Pancreas (tissue), 10 donors: ENCODE data around the gene PODN. TPM values are rescaled to one million over a fixed set of nuclear protein-coding genes. Genes with fewer than 3 reads are reported as not detected.

Source experiments
- ATAC-seq, 4 donors: fragments of 200-7000 bp; cut with Tn5 transposase; one replicate each; pipeline versions ENCODE4 v1.8.0 to v1.9.1; 2020; ENCODE audit warnings: mild to moderate bottlenecking in 4 of 4, moderate library complexity in 4 of 4
- DNase-seq, 6 donors: peaks; one replicate each; pipeline ENCODE4 v3.0.0-alpha.2; 2020
- FAIRE-seq: peaks from 2 replicates; lab custom pipeline; 2012; peaks lifted over from hg19 to GRCh38; lab: Jason Lieb, UNC
- H3K27ac ChIP-seq, 4 donors: fragments of 200-600 bp; sonication (generic); 1 replicate in 3 of 4; 2 replicates in 1 of 4; pipeline versions ENCODE4 v1.5.0 to v1.8.0; 2020
- H3K27me3 ChIP-seq, 4 donors: fragments of 200-600 bp; one replicate each; pipeline ENCODE4 v1.8.0; 2021
- H3K36me3 ChIP-seq, 3 donors: fragments of 200-600 bp; sonication (generic) in 1 of 3; one replicate each; pipeline versions ENCODE4 v1.5.0 to v1.8.0; 2020 to 2021
- H3K4me1 ChIP-seq, 3 donors: fragments of 200-600 bp; one replicate each; pipeline ENCODE4 v1.8.0; 2021
- H3K4me3 ChIP-seq, 4 donors: fragments of 200-600 bp; sonication (generic) in 2 of 4; one replicate each; pipeline versions ENCODE4 v1.5.0 to v1.8.0; 2020 to 2021
- H3K9me3 ChIP-seq, 4 donors: fragments of 200-600 bp; one replicate each; pipeline ENCODE4 v1.8.0; 2021
- WGBS, 2 donors: extraction: QIAGEN DNeasy Blood & Tissue Kit; methylation state at CpG; one replicate each; pipeline ENCODE4 v1.1.7; 2013; 5-methylcytosine and 5-hydroxymethylcytosine counted together
- intact Hi-C, 3 donors: fragments of 100-400 bp; cut with DNase I; formaldehyde crosslinking; loops; one replicate each; pipeline versions ENCODE4 v1.11.1 to v1.14.2; 2022
- polyA plus RNA-seq, 2 donors: library from polyadenylated mRNA; stranded (reverse); fragments of 200-250 nt; gene quantifications; one replicate each; pipeline ENCODE4 v1.2.3, GENCODE V29; 2013
- total RNA-seq, 6 donors: library from RNA; stranded (reverse); fragmentation: NEBNext Ultra II Directional in 4 of 6; extraction: Animal tissue kit (Norgen Biotek cat#: 25700) in 4 of 6; gene quantifications; one replicate each; pipeline versions ENCODE4 v1.2.1 to v1.2.4, GENCODE V29; 2021 to 2023
- TF ChIP-seq, protein P1 (sequence below), 4 donors: fragments of 200-600 bp; sonication (generic) in 3 of 4; IDR thresholded peaks; one replicate each; pipeline versions ENCODE4 v1.5.0 to v1.8.0; 2021; ENCODE audit warnings: antibody characterized with exemption in 4 of 4
- donor health status: healthy with polysubstance abuse.
- donor health status: DM: no; HTN: no; CAD: no; lungs with moderate emphysema.
- donor health status: DM: no; HTN: no; CAD: no.
- donor health status: control.
- donor health status: control.
- donor health status: Bipolar disorder and iron deficiency.
- donor health status: DM: yes; HTN: yes; CAD: no.
- donor health status: DM: no; HTN: no; CAD: no.
- donor health status: DM: no; HTN: no; CAD: no.
- donor health status: DM: yes; HTN: yes; CAD: no.

Gene PODN
- total and polyA plus RNA-seq, 8 donors = 1.8 to 14.9 (median 10.2) TPM

- ATAC-seq = no peak
Observed at GRCh38 chr1:53067886-53068285, 5.9 kb downstream of the PODN start.

GRCh38 chr1:53068314-53069099, 6.5 kb downstream of the PODN start:
- peak in 2 of 6 donors; percentile 17 to 33 for DNase-seq
- H3K4me3 ChIP-seq = no peak overlapping the region
- TF ChIP-seq, protein P1, sequence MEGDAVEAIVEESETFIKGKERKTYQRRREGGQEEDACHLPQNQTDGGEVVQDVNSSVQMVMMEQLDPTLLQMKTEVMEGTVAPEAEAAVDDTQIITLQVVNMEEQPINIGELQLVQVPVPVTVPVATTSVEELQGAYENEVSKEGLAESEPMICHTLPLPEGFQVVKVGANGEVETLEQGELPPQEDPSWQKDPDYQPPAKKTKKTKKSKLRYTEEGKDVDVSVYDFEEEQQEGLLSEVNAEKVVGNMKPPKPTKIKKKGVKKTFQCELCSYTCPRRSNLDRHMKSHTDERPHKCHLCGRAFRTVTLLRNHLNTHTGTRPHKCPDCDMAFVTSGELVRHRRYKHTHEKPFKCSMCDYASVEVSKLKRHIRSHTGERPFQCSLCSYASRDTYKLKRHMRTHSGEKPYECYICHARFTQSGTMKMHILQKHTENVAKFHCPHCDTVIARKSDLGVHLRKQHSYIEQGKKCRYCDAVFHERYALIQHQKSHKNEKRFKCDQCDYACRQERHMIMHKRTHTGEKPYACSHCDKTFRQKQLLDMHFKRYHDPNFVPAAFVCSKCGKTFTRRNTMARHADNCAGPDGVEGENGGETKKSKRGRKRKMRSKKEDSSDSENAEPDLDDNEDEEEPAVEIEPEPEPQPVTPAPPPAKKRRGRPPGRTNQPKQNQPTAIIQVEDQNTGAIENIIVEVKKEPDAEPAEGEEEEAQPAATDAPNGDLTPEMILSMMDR (IDR thresholded peaks at IDR 0.05) = no peak
- H3K9me3 ChIP-seq = no peaks in the 10 kb centered on the region
- no peaks in the 10 kb centered on the region for H3K27me3 ChIP-seq
- H3K36me3 ChIP-seq = no peaks in the 10 kb centered on the region
- ATAC-seq = no peak
- no peak for FAIRE-seq
- no peak overlapping the region for H3K27ac ChIP-seq
- H3K4me1 ChIP-seq = no peaks in the 10 kb centered on the region
- intact Hi-C loops = no loop called here
- 85% methylated on average over 7 of the region's 7 CpGs for WGBS, 2 donors

More at GRCh38 chr1:53067886-53068285, 5.9 kb downstream of the PODN start:
- intact Hi-C loops = no loop called here
- H3K4me3 ChIP-seq = no peak overlapping the region
- H3K27me3 ChIP-seq = no peaks in the 10 kb centered on the region
- no peak overlapping the region for H3K27ac ChIP-seq
- FAIRE-seq = no peak
- TF ChIP-seq, protein P1 (IDR thresholded peaks at IDR 0.05) = no peak
- H3K4me1 ChIP-seq = no peaks in the 10 kb centered on the region
- no peaks in the 10 kb centered on the region for H3K9me3 ChIP-seq
- 79 to 91% methylated on average over 2 of the region's 2 CpGs for WGBS, 2 donors
- DNase-seq = no peak
- H3K36me3 ChIP-seq = no peaks in the 10 kb centered on the region

DNA sequence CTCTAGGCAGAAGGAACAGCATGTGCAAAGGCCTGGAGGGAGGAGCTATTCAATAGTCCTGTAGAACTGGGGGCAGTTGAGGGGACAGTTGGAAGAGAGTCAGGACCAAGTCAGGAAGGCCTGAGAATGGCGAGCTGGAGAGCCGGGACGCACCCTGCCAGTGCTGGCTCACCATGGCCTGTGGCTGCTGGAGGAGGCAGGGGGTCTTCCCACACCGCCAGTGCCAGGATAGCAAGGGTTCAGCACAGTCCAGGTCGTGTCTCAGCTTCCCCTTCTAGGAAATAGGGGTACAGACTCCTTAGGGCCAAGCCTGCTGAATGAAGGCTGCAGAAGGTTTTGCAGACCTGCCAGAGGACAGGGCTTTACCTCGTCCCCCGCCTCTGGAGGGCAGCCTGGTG, 7.3 kb downstream of the PODN start:
- H3K4me1 ChIP-seq = no peaks in the 10 kb centered on the region
- H3K9me3 ChIP-seq = no peaks in the 10 kb centered on the region
- H3K27me3 ChIP-seq = no peaks in the 10 kb centered on the region
- intact Hi-C loops = no loop called here
- H3K4me3 ChIP-seq = no peak overlapping the region
- no peaks in the 10 kb centered on the region for H3K36me3 ChIP-seq
- DNase-seq (peak in 1 of 6 donors; percentile 38), FAIRE-seq (no peak), ATAC-seq (no peak)
- TF ChIP-seq, protein P1 (IDR thresholded peaks at IDR 0.05) = no peak
- no peak overlapping the region for H3K27ac ChIP-seq
- WGBS, 2 donors = 78 to 83% methylated on average over 7 of the region's 7 CpGs

DNA sequence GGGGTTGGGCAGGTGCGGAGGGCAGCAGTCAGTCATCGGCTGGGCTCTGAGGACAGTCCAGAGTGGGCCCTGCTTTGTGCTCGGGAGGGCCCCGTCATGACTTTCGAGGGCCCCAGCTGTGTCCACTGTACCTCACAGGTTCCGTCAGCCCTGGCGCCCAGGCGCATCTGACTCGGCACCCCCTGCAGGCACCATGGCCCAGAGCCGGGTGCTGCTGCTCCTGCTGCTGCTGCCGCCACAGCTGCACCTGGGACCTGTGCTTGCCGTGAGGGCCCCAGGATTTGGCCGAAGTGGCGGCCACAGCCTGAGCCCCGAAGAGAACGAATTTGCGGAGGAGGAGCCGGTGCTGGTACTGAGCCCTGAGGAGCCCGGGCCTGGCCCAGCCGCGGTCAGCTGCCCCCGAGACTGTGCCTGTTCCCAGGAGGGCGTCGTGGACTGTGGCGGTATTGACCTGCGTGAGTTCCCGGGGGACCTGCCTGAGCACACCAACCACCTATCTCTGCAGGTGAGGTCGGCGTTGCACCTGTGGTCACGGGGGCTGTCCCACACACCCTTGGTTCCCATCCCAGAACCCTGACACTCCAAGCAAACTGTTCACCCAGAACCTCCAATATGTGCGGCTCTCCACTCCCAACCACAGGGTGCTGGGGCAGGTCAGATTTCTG, 7.8 kb downstream of the PODN start:
- no peaks in the 10 kb centered on the region for H3K27me3 ChIP-seq
- DNase-seq (peak in 2 of 6 donors; percentile 53 to 61), ATAC-seq (no peak), FAIRE-seq (no peak)
- intact Hi-C loops = no loop called here
- H3K9me3 ChIP-seq = no peaks in the 10 kb centered on the region
- no peaks in the 10 kb centered on the region for H3K4me1 ChIP-seq
- H3K4me3 ChIP-seq = no peak overlapping the region
- TF ChIP-seq, protein P1 (IDR thresholded peaks at IDR 0.05) = no peak
- no peaks in the 10 kb centered on the region for H3K36me3 ChIP-seq
- 88 to 90% methylated on average over 31 of the region's 31 CpGs for WGBS, 2 donors
- no peak overlapping the region for H3K27ac ChIP-seq
